Subcutaneous abdominal adipose tissue (tissue), 5 donors: ENCODE measurements around the gene SLC30A5.
"Not testable (repeated sequence)": the region's sequence is repeated elsewhere in the genome, so short reads cannot be mapped to it uniquely, and the experiment has no call there.

ENCODE experiments used
- H3K27ac ChIP-seq: one replicate; pipeline ENCODE4 v1.7.0; 2013; ENCODE audit warnings: low read depth, mild to moderate bottlenecking, inconsistent platforms, low read length, moderate library complexity
- H3K27me3 ChIP-seq, 5 donors: one replicate each; pipeline ENCODE4 v1.7.0; 2013; ENCODE audit warnings: low read length in 5 of 5, inconsistent platforms in 1 of 5; ENCODE audit not compliant: control insufficient read depth in 5 of 5, insufficient read depth in 4 of 5
- H3K36me3 ChIP-seq, 5 donors: one replicate each; pipeline ENCODE4 v1.7.0; 2013; ENCODE audit warnings: low read length in 5 of 5; ENCODE audit not compliant: control insufficient read depth in 5 of 5, insufficient read depth in 5 of 5
- H3K4me1 ChIP-seq, 5 donors: one replicate each; pipeline ENCODE4 v1.7.0; 2013; ENCODE audit warnings: low read length in 5 of 5, mild to moderate bottlenecking in 3 of 5, moderate library complexity in 1 of 5; ENCODE audit not compliant: control insufficient read depth in 5 of 5, insufficient read depth in 5 of 5
- H3K4me3 ChIP-seq, 5 donors: one replicate each; pipeline ENCODE4 v1.7.0; 2013; ENCODE audit warnings: low read length in 5 of 5, low read depth in 1 of 5
- H3K9ac ChIP-seq, 5 donors: one replicate each; pipeline ENCODE4 v1.7.0; 2013; ENCODE audit warnings: low read length in 5 of 5, mild to moderate bottlenecking in 4 of 5, moderate library complexity in 3 of 5
- H3K9me3 ChIP-seq, 5 donors: one replicate each; pipeline ENCODE4 v1.7.0; 2013; ENCODE audit warnings: low read length in 5 of 5; ENCODE audit not compliant: control insufficient read depth in 5 of 5
- donor health status: healthy.
- donor health status: healthy.
- donor health status: healthy.
- donor health status: healthy.
- donor health status: healthy.

Gene SLC30A5

DNA sequence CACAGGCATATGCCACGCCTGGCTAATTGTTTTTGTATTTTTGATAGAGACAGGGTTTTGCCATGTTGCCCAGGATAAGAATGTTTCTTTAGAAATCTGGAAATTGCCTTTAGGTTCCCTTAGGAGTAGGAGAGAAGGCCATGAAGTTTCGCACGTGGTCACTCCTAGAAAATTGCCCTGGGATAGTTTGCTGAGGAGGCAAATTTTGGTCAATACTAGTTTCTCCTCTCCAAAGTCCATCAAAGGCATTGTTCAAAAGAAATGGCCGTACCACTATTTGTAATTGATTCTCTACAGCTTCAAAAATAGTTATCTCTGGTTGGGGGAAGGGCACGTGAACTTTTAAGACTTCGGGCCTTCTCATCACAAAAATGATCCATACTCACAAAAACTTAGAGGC is 845 bp upstream of the SLC30A5 start:
- H3K27ac ChIP-seq, result no peak overlapping the region
- no peaks in the 10 kb centered on the region for H3K9me3 ChIP-seq
- H3K9ac ChIP-seq, result no peak overlapping the region

GRCh38 chr5:69099302-69099701 is 5.5 kb downstream of the SLC30A5 start:
- peaks cover 0 to 17% (median 13%) of the 10 kb centered on the region in 5 donors for H3K4me1 ChIP-seq
- H3K4me3 ChIP-seq, result no peak overlapping the region
- H3K9me3 ChIP-seq, result no peaks in the 10 kb centered on the region
- no peak overlapping the region for H3K9ac ChIP-seq
- H3K36me3 ChIP-seq, result peaks cover 2 to 21% (median 8%) of the 10 kb centered on the region in 5 donors
- H3K27me3 ChIP-seq, result no peaks in the 10 kb centered on the region
- H3K27ac ChIP-seq, result no peak overlapping the region

More for the DNA sequence above, 845 bp upstream of the SLC30A5 start:
- no peak overlapping the region for H3K4me3 ChIP-seq
- H3K4me1 ChIP-seq, result peaks cover 0 to 15% (median 11%) of the 10 kb centered on the region in 5 donors
- H3K36me3 ChIP-seq, result peaks cover 0 to 5% (median 0%) of the 10 kb centered on the region in 5 donors
- H3K27me3 ChIP-seq, result no peaks in the 10 kb centered on the region

DNA sequence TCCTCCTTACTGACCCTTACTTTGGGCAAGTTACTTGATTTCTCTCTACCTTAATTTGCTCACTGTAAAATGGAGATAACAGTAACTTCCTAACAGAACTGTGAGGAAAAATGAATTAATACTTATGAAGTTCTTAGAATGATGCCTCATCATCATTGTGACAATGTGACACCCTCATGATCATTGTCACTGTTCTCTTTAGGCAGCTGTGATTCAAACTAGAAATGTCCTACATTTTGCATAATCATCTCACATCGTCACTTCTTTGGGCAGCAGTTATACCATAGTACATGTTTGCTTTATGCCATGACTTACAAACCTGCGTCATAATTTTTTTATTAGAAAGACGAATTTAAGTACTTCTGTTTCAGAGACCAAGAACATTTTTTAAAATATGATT is 9.7 kb downstream of the SLC30A5 start:
- Histone ChIP-seq H3K9ac (no peak overlapping the region), H3K27ac (no peak overlapping the region), H3K36me3 (peaks cover 25 to 61% (median 35%) of the 10 kb centered on the region in 5 donors), H3K4me1 (peaks cover 0 to 4% (median 2%) of the 10 kb centered on the region in 5 donors), H3K4me3 (no peak overlapping the region), H3K27me3 (no peaks in the 10 kb centered on the region), H3K9me3 (no peaks in the 10 kb centered on the region)

- H3K9ac ChIP-seq, result no peak overlapping the region
- peaks cover 36 to 69% (median 46%) of the 10 kb centered on the region in 5 donors for H3K36me3 ChIP-seq
- H3K27ac ChIP-seq, result no peak overlapping the region
- peaks cover 0 to 4% (median 0%) of the 10 kb centered on the region in 5 donors for H3K4me1 ChIP-seq
- H3K9me3 ChIP-seq, result no peaks in the 10 kb centered on the region
- H3K4me3 ChIP-seq, result no peak overlapping the region
- no peaks in the 10 kb centered on the region for H3K27me3 ChIP-seq
Measured at GRCh38 chr5:69105996-69106906, 12.4 kb downstream of the SLC30A5 start.

DNA sequence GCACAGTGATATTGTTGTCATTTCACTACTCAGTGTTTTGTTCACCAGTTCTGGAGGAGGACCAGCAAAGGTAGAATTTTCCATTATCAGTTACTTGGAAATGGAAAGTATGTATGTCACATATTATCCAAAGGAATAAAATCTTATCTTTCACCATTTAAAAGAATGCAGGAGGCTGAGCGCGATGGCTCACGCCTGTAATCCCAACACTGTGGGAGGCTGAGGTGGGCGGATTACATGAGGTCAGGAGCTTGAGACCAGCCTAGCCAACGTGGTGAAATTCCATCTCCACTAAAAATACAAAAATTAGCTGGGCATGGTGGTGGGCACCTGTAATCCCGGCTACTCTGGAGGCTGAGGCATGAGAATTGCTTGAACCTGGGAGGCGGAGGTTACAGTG is 14.6 kb downstream of the SLC30A5 start:
- H3K27ac ChIP-seq, H3K9me3 ChIP-seq, H3K4me1 ChIP-seq, H3K9ac ChIP-seq, H3K27me3 ChIP-seq, H3K4me3 ChIP-seq: not testable (repeated sequence)
- peaks cover 42 to 73% (median 51%) of the 10 kb centered on the region in 5 donors for H3K36me3 ChIP-seq

GRCh38 chr5:69113851-69114250 is 20.0 kb downstream of the SLC30A5 start:
- no peak overlapping the region for H3K27ac ChIP-seq
- peaks cover 38 to 66% (median 48%) of the 10 kb centered on the region in 5 donors for H3K36me3 ChIP-seq
- no peak overlapping the region for H3K4me3 ChIP-seq
- H3K9ac ChIP-seq, result no peak overlapping the region
- H3K9me3 ChIP-seq, result no peaks in the 10 kb centered on the region
- H3K27me3 ChIP-seq, result no peaks in the 10 kb centered on the region
- no peaks in the 10 kb centered on the region for H3K4me1 ChIP-seq

DNA sequence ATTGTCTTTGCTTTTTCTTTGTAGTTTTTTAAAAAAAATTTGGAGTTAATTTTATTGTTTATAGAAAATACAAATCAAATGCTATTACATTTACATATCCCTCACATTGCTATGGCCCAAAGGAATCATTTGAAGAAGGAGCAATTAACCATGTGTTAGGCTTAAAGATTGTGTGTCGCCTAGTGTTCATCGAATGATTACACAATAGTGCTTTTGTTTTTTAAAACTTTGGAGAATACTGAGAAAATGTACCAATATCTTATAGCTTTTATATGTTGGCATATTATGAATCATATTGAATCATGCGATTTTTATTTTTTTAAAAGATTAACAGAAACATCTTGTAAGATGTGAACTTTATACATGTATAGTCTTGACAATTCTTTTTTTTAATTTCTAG is 21.7 kb downstream of the SLC30A5 start:
- Histone ChIP-seq H3K9ac (no peak overlapping the region), H3K4me1 (no peaks in the 10 kb centered on the region), H3K36me3 (peaks cover 29 to 61% (median 47%) of the 10 kb centered on the region in 5 donors), H3K27ac (no peak overlapping the region), H3K27me3 (no peaks in the 10 kb centered on the region), H3K9me3 (no peaks in the 10 kb centered on the region), H3K4me3 (no peak overlapping the region)

- H3K4me3 ChIP-seq, result no peak overlapping the region
- no peaks in the 10 kb centered on the region for H3K27me3 ChIP-seq
- H3K27ac ChIP-seq, result no peak overlapping the region
- H3K4me1 ChIP-seq, result peaks cover 0 to 15% (median 5%) of the 10 kb centered on the region in 5 donors
- no peak overlapping the region for H3K9ac ChIP-seq
- H3K36me3 ChIP-seq, result peaks cover 14 to 33% (median 27%) of the 10 kb centered on the region in 5 donors
- H3K9me3 ChIP-seq, result no peaks in the 10 kb centered on the region
Measured at GRCh38 chr5:69129413-69129812, 35.6 kb downstream of the SLC30A5 start.

DNA sequence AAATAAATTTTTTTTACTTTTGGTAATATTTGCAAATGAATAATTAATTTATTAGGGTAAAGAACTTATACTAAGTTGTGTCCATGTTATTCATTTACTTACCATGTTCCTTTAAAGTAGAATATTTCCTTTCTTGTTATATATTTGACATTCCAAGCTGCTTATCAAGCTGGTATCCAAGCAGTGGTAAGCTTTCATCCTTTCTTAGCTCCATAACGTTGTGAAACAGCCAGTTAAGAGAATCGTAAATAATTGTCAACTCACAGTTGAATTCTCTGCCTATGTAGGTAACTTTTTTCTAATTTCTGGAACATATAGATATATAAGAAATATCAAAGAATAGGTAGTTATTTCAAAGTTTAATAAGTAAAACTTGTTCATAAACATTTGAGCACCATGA is 36.4 kb downstream of the SLC30A5 start:
- H3K9me3 ChIP-seq, result no peaks in the 10 kb centered on the region
- H3K9ac ChIP-seq, result no peak overlapping the region
- peaks cover 0 to 19% (median 5%) of the 10 kb centered on the region in 5 donors for H3K4me1 ChIP-seq
- no peaks in the 10 kb centered on the region for H3K27me3 ChIP-seq
- no peak overlapping the region for H3K27ac ChIP-seq
- no peak overlapping the region for H3K4me3 ChIP-seq
- peaks cover 12 to 27% (median 22%) of the 10 kb centered on the region in 5 donors for H3K36me3 ChIP-seq

DNA sequence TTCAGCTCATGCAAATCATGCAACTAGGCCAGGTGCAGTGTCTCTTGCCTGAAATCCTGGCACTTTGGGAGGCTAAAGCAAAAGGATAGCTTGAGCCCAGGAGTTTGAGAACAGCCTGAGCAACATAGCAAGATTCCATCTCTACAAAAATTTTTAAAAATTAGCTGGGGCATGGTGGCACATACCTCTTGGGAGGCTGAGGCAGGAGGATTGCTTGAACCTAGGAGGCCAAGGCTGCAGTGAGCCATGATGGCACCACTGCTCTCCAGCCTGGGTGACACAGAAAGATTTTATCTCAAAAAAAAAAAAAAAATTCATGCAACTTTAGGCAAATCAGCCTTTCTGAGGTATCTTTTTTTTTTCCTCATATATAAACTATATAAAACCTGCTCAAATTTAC is 37.5 kb downstream of the SLC30A5 start:
- H3K9me3 ChIP-seq, result no peaks in the 10 kb centered on the region
- no peak overlapping the region for H3K4me3 ChIP-seq
- H3K27ac ChIP-seq, result no peak overlapping the region
- H3K36me3 ChIP-seq, result peaks cover 12 to 27% (median 20%) of the 10 kb centered on the region in 5 donors
- no peak overlapping the region for H3K9ac ChIP-seq
- peaks cover 0 to 29% (median 12%) of the 10 kb centered on the region in 5 donors for H3K4me1 ChIP-seq
- H3K27me3 ChIP-seq, result no peaks in the 10 kb centered on the region
